ENCODE results near the gene INS.

INS gene

GRCh38 chr11:2173150-2173693 lies 12.2 kb upstream of the INS start:
- no peaks in the 10 kb centered on the region for H3K36me3 ChIP-seq (ENCODE audit: control insufficient read depth, low read length)
- no peaks in the 10 kb centered on the region for H3K9me2 ChIP-seq (replicated peaks; ENCODE audit: control insufficient read depth, low read length)
- no peaks in the 10 kb centered on the region for H3K27me3 ChIP-seq (ENCODE audit: control insufficient read depth, low read length)
- no peak overlapping the region for H3K27ac ChIP-seq (ENCODE audit: low read depth, low read length)
- H3F3A ChIP-seq (ENCODE audit: control insufficient read depth, insufficient read depth) = no peaks in the 10 kb centered on the region
- no peaks in the 10 kb centered on the region for H3K4me1 ChIP-seq (ENCODE audit: control insufficient read depth, low read length)
- H4K20me1 ChIP-seq (ENCODE audit: control insufficient read depth, insufficient read depth, low read depth, low read length) = no peaks in the 10 kb centered on the region
- TF ChIP-seq EZH2phosphoT487 (IDR thresholded peaks at IDR 0.05; ENCODE audit: borderline replicate concordance, low read length) = no peak
- peak; percentile 59 for TF ChIP-seq CTCF (IDR thresholded peaks at IDR 0.05; ENCODE audit: low read depth, low read length, poor library complexity, severe bottlenecking)
- H3K79me2 ChIP-seq (ENCODE audit: control insufficient read depth, low read length) = no peaks in the 10 kb centered on the region
- no peak overlapping the region for H3K4me2 ChIP-seq (ENCODE audit: low read length)
- H3K9me3 ChIP-seq (ENCODE audit: control insufficient read depth, insufficient read depth, low read length) = no peaks in the 10 kb centered on the region
- H3K4me3 ChIP-seq (ENCODE audit: low read length) = no peak overlapping the region

- Histone ChIP-seq H3K4me1 (ENCODE audit: control insufficient read depth, low read length) (no peaks in the 10 kb centered on the region), H3K27ac (ENCODE audit: low read depth, low read length) (no peak overlapping the region), H3K27me3 (ENCODE audit: control insufficient read depth, low read length) (no peaks in the 10 kb centered on the region), H3K36me3 (ENCODE audit: control insufficient read depth, low read length) (no peaks in the 10 kb centered on the region), H3K9me2 (replicated peaks; ENCODE audit: control insufficient read depth, low read length) (no peaks in the 10 kb centered on the region), H3K4me2 (ENCODE audit: low read length) (no peak overlapping the region), H4K20me1 (ENCODE audit: control insufficient read depth, insufficient read depth, low read depth, low read length) (no peaks in the 10 kb centered on the region), H3K4me3 (ENCODE audit: low read length) (no peak overlapping the region), H3F3A (ENCODE audit: control insufficient read depth, insufficient read depth) (no peaks in the 10 kb centered on the region), H3K79me2 (ENCODE audit: control insufficient read depth, low read length) (no peaks in the 10 kb centered on the region), H3K9me3 (ENCODE audit: control insufficient read depth, insufficient read depth, low read length) (no peaks in the 10 kb centered on the region)
- TF ChIP-seq EZH2phosphoT487 (IDR thresholded peaks at IDR 0.05; ENCODE audit: borderline replicate concordance, low read length) = no peak
- no peak for TF ChIP-seq CTCF (IDR thresholded peaks at IDR 0.05; ENCODE audit: low read depth, low read length, poor library complexity, severe bottlenecking)
Measured at GRCh38 chr11:2172676-2173075, 11.7 kb upstream of the INS start.

- no peak within 1 kb of the TSS for H3K4me2 ChIP-seq (ENCODE audit: low read length)
- H4K20me1 ChIP-seq (ENCODE audit: control insufficient read depth, insufficient read depth, low read depth, low read length) = no peaks in the 10 kb centered on the region
- no peaks in the 10 kb centered on the region for H3K9me2 ChIP-seq (replicated peaks; ENCODE audit: control insufficient read depth, low read length)
- no peaks in the 10 kb centered on the region for H3K9me3 ChIP-seq (ENCODE audit: control insufficient read depth, insufficient read depth, low read length)
- no peaks in the 10 kb centered on the region for H3K79me2 ChIP-seq (ENCODE audit: control insufficient read depth, low read length)
- no peaks in the 10 kb centered on the region for H3K36me3 ChIP-seq (ENCODE audit: control insufficient read depth, low read length)
- no peaks in the 10 kb centered on the region for H3K27me3 ChIP-seq (ENCODE audit: control insufficient read depth, low read length)
- H3K4me3 ChIP-seq (ENCODE audit: low read length) = no peak within 1 kb of the TSS
- H3K27ac ChIP-seq (ENCODE audit: low read depth, low read length) = no peak within 1 kb of the TSS
- no peaks in the 10 kb centered on the region for H3F3A ChIP-seq (ENCODE audit: control insufficient read depth, insufficient read depth)
- TF ChIP-seq EZH2phosphoT487 (IDR thresholded peaks at IDR 0.05; ENCODE audit: borderline replicate concordance, low read length) (no peak), CTCF (IDR thresholded peaks at IDR 0.05; ENCODE audit: low read depth, low read length, poor library complexity, severe bottlenecking) (no peak)
- H3K4me1 ChIP-seq (ENCODE audit: control insufficient read depth, low read length) = no peaks in the 10 kb centered on the region
Measured at GRCh38 chr11:2171591-2172003, 10.6 kb upstream of the INS start, which contains the start of gene TH. Gene TH, minus strand, starts transcription at chr11:2171815. Its CDS starts 29 bp downstream, at chr11:2171786.
